ENCODE data around the gene P2RY6.

Gene P2RY6

GRCh38 chr11:73286240-73286810 lies 14.2 kb downstream of the P2RY6 start:
- H3K4me1 ChIP-seq (ENCODE audit: control insufficient read depth in 1 of 2, insufficient read depth in 1 of 2, low read depth in 1 of 2, low read length in 1 of 2), result peaks cover 30 to 34% of the 10 kb centered on the region in 2 experiments
- H3K4me3 ChIP-seq (ENCODE audit: low read depth in 1 of 2, low read length in 1 of 2), result no peak overlapping the region
- TF ChIP-seq CTCF (IDR thresholded peaks at IDR 0.05), result no peak
- H3K36me3 ChIP-seq, result no peaks in the 10 kb centered on the region
- H3K27me3 ChIP-seq, result no peaks in the 10 kb centered on the region
- no peak overlapping the region for H3K27ac ChIP-seq
- H3K9me3 ChIP-seq, result no peaks in the 10 kb centered on the region

- H3K9me3 ChIP-seq, result no peaks in the 10 kb centered on the region
- peak overlapping the region; percentile 87 for H3K27ac ChIP-seq
- peak overlapping the region; percentile 28 to 65 for H3K4me3 ChIP-seq (ENCODE audit: low read depth in 1 of 2, low read length in 1 of 2)
- no peaks in the 10 kb centered on the region for H3K27me3 ChIP-seq
- H3K4me1 ChIP-seq (ENCODE audit: control insufficient read depth in 1 of 2, insufficient read depth in 1 of 2, low read depth in 1 of 2, low read length in 1 of 2), result peaks cover 30 to 34% of the 10 kb centered on the region in 2 experiments
- no peaks in the 10 kb centered on the region for H3K36me3 ChIP-seq
- TF ChIP-seq CTCF (IDR thresholded peaks at IDR 0.05), result no peak
Observed at GRCh38 chr11:73287400-73288101, 15.4 kb downstream of the P2RY6 start.

GRCh38 chr11:73288192-73288872 lies 16.2 kb downstream of the P2RY6 start:
- Histone ChIP-seq H3K27ac (peak overlapping the region; percentile 87), H3K4me3 (ENCODE audit: low read depth in 1 of 2, low read length in 1 of 2) (peak overlapping the region; percentile 28 to 65), H3K36me3 (no peaks in the 10 kb centered on the region)

GRCh38 chr11:73288873-73289707 lies 17.0 kb downstream of the P2RY6 start:
- Histone ChIP-seq H3K9me3 (no peaks in the 10 kb centered on the region), H3K36me3 (no peaks in the 10 kb centered on the region), H3K27ac (peak overlapping the region; percentile 87), H3K4me1 (ENCODE audit: control insufficient read depth in 1 of 2, insufficient read depth in 1 of 2, low read depth in 1 of 2, low read length in 1 of 2) (peaks cover 26 to 30% of the 10 kb centered on the region in 2 experiments), H3K4me3 (ENCODE audit: low read depth in 1 of 2, low read length in 1 of 2) (peak overlapping the region; percentile 53 to 65), H3K27me3 (no peaks in the 10 kb centered on the region)
- peak; percentile 89 for TF ChIP-seq CTCF (IDR thresholded peaks at IDR 0.05)

More at GRCh38 chr11:73288192-73288872, 16.2 kb downstream of the P2RY6 start:
- TF ChIP-seq CTCF (IDR thresholded peaks at IDR 0.05), result no peak
- H3K4me1 ChIP-seq (ENCODE audit: control insufficient read depth in 1 of 2, insufficient read depth in 1 of 2, low read depth in 1 of 2, low read length in 1 of 2), result peaks cover 30 to 33% of the 10 kb centered on the region in 2 experiments
- H3K27me3 ChIP-seq, result no peaks in the 10 kb centered on the region
- no peaks in the 10 kb centered on the region for H3K9me3 ChIP-seq

- Histone ChIP-seq H3K4me1 (ENCODE audit: control insufficient read depth in 1 of 2, insufficient read depth in 1 of 2, low read depth in 1 of 2, low read length in 1 of 2) (peaks cover 31 to 35% of the 10 kb centered on the region in 2 experiments), H3K27me3 (no peaks in the 10 kb centered on the region), H3K4me3 (ENCODE audit: low read depth in 1 of 2, low read length in 1 of 2) (no peak overlapping the region), H3K36me3 (no peaks in the 10 kb centered on the region), H3K27ac (no peak overlapping the region), H3K9me3 (no peaks in the 10 kb centered on the region)
- no peak for TF ChIP-seq CTCF (IDR thresholded peaks at IDR 0.05)
Observed at GRCh38 chr11:73290536-73290935, 18.4 kb downstream of the P2RY6 start.

All from neutrophil (primary cell).